Coronary artery (tissue), 2 donors: ENCODE measurements around the gene FARSA.
"Not testable (repeated sequence)": the region's sequence is repeated elsewhere in the genome, so short reads cannot be mapped to it uniquely, and the experiment has no call there.

ENCODE experiments used
- DNase-seq: peaks from one replicate; pipeline ENCODE4 v3.0.0-alpha.2; 2017; ENCODE audit warnings: low spot score
- H3K27ac ChIP-seq, 2 donors: fragments of 200-600 bp; sonication (generic); one replicate each; pipeline ENCODE4 v1.5.1; 2016 to 2019
- H3K4me3 ChIP-seq: fragments of 200-600 bp; sonication (generic); 2 replicates; pipeline ENCODE4 v1.5.1; 2016; ENCODE audit warnings: mild to moderate bottlenecking, moderate library complexity
- TF ChIP-seq, protein P1 (sequence below): fragments of 200-600 bp; sonication (generic); IDR thresholded peaks from one replicate; pipeline ENCODE4 v1.5.1; 2019; ENCODE audit warnings: antibody characterized with exemption

The FARSA gene

DNA sequence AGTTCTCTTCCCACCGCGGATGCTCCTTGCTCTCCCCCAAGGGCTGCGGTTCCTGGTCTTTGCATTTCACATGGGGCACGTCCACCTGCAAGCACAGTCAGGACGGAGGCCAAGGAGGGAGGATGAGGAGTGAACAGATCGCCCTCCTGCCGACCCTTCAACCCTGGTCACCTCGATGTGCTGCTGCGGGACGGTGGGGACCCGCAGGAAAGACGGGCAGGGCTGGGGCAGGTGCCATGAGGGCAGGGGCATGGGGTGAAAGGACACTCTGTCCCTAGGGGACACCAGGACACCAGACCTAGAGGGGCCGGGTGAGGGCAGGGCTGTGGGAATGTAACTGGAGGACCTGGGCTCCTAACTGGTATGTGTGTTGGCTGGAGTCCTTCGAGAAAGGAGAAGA lies 15.3 kb downstream of the FARSA start:
- TF ChIP-seq, protein P1, sequence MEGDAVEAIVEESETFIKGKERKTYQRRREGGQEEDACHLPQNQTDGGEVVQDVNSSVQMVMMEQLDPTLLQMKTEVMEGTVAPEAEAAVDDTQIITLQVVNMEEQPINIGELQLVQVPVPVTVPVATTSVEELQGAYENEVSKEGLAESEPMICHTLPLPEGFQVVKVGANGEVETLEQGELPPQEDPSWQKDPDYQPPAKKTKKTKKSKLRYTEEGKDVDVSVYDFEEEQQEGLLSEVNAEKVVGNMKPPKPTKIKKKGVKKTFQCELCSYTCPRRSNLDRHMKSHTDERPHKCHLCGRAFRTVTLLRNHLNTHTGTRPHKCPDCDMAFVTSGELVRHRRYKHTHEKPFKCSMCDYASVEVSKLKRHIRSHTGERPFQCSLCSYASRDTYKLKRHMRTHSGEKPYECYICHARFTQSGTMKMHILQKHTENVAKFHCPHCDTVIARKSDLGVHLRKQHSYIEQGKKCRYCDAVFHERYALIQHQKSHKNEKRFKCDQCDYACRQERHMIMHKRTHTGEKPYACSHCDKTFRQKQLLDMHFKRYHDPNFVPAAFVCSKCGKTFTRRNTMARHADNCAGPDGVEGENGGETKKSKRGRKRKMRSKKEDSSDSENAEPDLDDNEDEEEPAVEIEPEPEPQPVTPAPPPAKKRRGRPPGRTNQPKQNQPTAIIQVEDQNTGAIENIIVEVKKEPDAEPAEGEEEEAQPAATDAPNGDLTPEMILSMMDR = no peak
- Histone ChIP-seq H3K27ac (no peak overlapping the region), H3K4me3 (no peak overlapping the region)
- DNase-seq = no peak

GRCh38 chr19:12915860-12916259 lies 17.7 kb downstream of the FARSA start:
- not testable (repeated sequence) for DNase-seq, H3K4me3 ChIP-seq, H3K27ac ChIP-seq

GRCh38 chr19:12913851-12914690 lies 19.4 kb downstream of the FARSA start:
- TF ChIP-seq, protein P1 = no peak
- Histone ChIP-seq H3K4me3 (no peak overlapping the region), H3K27ac (peak overlapping the region; percentile 71 to 80)
- no peak for DNase-seq

- DNase-seq = peak; percentile 87
- peak overlapping the region; percentile 71 to 80 for H3K27ac ChIP-seq
- TF ChIP-seq, protein P1 = no peak
- peak overlapping the region; percentile 28 for H3K4me3 ChIP-seq
These were observed 20.4 kb downstream of the FARSA start for GRCh38 chr19:12913011-12913561.

GRCh38 chr19:12912571-12912970 lies 20.9 kb downstream of the FARSA start:
- TF ChIP-seq, protein P1 = no peak
- Histone ChIP-seq H3K27ac (peak overlapping the region; percentile 71 to 80), H3K4me3 (peak overlapping the region; percentile 28)
- no peak for DNase-seq

DNA sequence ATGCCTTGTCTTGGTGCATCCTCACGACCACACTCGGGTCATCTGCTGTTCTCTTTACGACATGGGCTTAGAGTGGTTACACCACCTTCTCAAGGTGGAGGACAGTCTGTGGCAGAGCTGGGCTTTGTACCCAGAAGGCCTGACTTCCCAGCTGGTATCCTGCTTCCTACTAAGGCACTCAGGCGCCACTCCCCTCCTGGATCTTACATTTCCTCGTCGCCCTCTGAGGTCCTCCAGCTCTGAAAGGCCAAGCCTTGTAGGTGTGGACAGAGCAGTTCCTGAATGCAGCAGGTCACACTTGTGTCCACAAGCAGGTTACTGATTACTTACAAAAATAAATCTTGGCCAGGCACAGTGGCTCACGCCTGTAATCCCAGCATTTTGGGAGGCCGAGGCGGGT lies 26.3 kb downstream of the FARSA start:
- no peak overlapping the region for H3K4me3 ChIP-seq
- DNase-seq = no peak
- H3K27ac ChIP-seq = no peak overlapping the region
- TF ChIP-seq, protein P1 = no peak

DNA sequence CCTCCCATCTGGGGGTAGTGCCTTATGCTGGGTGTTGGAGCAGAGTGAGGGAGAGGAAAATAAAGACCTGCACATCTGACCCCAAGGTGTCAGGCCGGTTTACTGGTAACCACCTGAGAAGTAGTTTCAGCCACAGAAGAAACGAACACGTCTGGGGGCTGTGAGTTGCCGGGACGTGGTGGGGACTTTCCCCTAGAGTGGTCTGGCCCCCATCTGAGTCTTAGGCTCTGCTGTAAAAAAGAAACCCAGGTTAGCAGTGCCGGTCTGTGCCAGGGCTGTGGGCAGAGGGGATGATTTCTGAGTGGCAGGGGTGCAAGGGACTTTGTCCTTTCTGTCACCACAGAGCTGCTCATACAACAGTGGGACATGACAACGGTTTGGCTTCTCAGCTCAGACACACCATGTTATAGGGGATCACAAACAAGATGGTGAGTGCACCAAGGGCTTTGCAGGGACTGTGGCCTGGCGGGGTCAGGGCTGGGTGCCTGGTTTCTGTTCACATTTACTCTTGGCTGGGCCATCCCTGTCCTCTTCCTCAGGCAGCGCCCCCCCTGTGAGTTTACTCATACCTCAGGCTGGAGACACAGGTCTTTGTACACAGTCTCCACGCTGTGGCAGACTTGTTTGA lies 33.5 kb downstream of the FARSA start:
- Histone ChIP-seq H3K27ac (no peak overlapping the region), H3K4me3 (no peak overlapping the region)
- TF ChIP-seq, protein P1 = no peak
- DNase-seq = no peak
